Measurements from ENCODE around the gene UBE2I. TPM values are rescaled to one million over a fixed set of nuclear protein-coding genes. Genes with fewer than 3 reads are reported as not detected.

UBE2I gene
- total and polyA plus RNA-seq, 2 of the 4 experiments (the other 2 are of a cell fraction) = 30.8 to 140 TPM

- H3K4me3 ChIP-seq (ENCODE audit: insufficient read depth, low read depth, low read length) = peak overlapping the region; percentile 82
- intact Hi-C loops (cut with micrococcal nuclease) (no loop called here), in situ Hi-C loops (cut with MboI; ENCODE audit: low sequenced_read_pairs) (no loop called here), dilution Hi-C loops (cut with HindIII; ENCODE audit: low sequenced_read_pairs, unreplicated experiment) (no loop called here)
- 87% methylated on average over 16 of the region's 19 CpGs; no CpG with 5 or more reads in 1 of the 2 experiments for WGBS, 2 experiments (ENCODE audit: extremely low coverage in 2 of 2, insufficient read length in 1 of 2)
- 0 out of 2 replicates have a peak overlapping the region, but pooled peaks have one; percentile 57 for H3K56ac ChIP-seq (ENCODE audit: extremely low read depth, insufficient read depth, low read length)
- no peaks in the 10 kb centered on the region for H3K9me3 ChIP-seq (ENCODE audit: control insufficient read depth, insufficient read depth, low read length)
- no peaks in the 10 kb centered on the region for H3K27me3 ChIP-seq (ENCODE audit: control insufficient read depth, insufficient read depth, low read length)
- ChIA-PET CTCF (no interaction called here), POLR2A (ENCODE audit: unreplicated experiment) (no interaction called here)
- H3K9ac ChIP-seq (ENCODE audit: low read depth, low read length) = peak overlapping the region; percentile 93
- peak overlapping the region; percentile 99 for H2AFZ ChIP-seq (replicated peaks; ENCODE audit: low read length, poor library complexity)
- H4K20me1 ChIP-seq (ENCODE audit: insufficient read depth, low read length) = peaks cover 15% of the 10 kb centered on the region
- H3K9me1 ChIP-seq (ENCODE audit: insufficient read depth, low read length) = no peaks in the 10 kb centered on the region
- peak overlapping the region; percentile 91; the same call in 1 of the 2 replicates for H2AK5ac ChIP-seq (ENCODE audit: low read depth, low read length)
- H3K14ac ChIP-seq (replicated peaks; ENCODE audit: low read depth, low read length) = no peak overlapping the region
- no peak overlapping the region for H2BK20ac ChIP-seq (ENCODE audit: low read depth, low read length)
- H2BK5ac ChIP-seq (ENCODE audit: low read depth, low read length, poor library complexity, severe bottlenecking) = no peak overlapping the region
- no peak overlapping the region; the same call in 1 of the 2 replicates for H4K5ac ChIP-seq (ENCODE audit: low read depth, low read length)
- H2BK120ac ChIP-seq (ENCODE audit: low read depth, low read length) = no peak overlapping the region
- ATAC-seq (ENCODE audit: low read depth) (no peak), DNase-seq (no peak)
- H3K36me3 ChIP-seq (ENCODE audit: control insufficient read depth, insufficient read depth, low read length) = peaks cover 25% of the 10 kb centered on the region
- peak overlapping the region; percentile 56; the same call in 1 of the 2 replicates for H3K27ac ChIP-seq (ENCODE audit: insufficient read depth, low read length)
- H4K8ac ChIP-seq (ENCODE audit: low read depth in 2 of 2, low read length in 2 of 2) = peak overlapping the region; percentile 57 to 79; a peak in 3 of 4 replicates
- H3K4me2 ChIP-seq (ENCODE audit: low read depth, low read length) = peak overlapping the region; percentile 99
- H3K18ac ChIP-seq (ENCODE audit: low read depth, low read length) = no peak overlapping the region
- H3K4ac ChIP-seq (ENCODE audit: low read depth, low read length) = peak overlapping the region; percentile 80; the same call in 1 of the 2 replicates
- peak overlapping the region; percentile 82; the same call in 1 of the 2 replicates for H3K23ac ChIP-seq (ENCODE audit: low read depth, low read length)
- H2AK9ac ChIP-seq (replicated peaks; ENCODE audit: low read depth, low read length, poor library complexity) = peak overlapping the region; percentile 99
- BruUV-seq (replicated peaks) = no TSS peak
- no peak overlapping the region for H2BK15ac ChIP-seq (ENCODE audit: low read depth, low read length)
- no peak for TF ChIP-seq RFX5 (IDR thresholded peaks at IDR 0.05; ENCODE audit: low read depth, low read length)
- TF ChIP-seq RCOR1 (IDR thresholded peaks at IDR 0.05; ENCODE audit: insufficient replicate concordance, low read length) = no peak
- TF ChIP-seq MXI1 (IDR thresholded peaks at IDR 0.05; ENCODE audit: borderline replicate concordance, low read depth, low read length) = no peak
- no peak for TF ChIP-seq MAZ (IDR thresholded peaks at IDR 0.05; ENCODE audit: borderline replicate concordance, low read depth, low read length)
- TF ChIP-seq BHLHE40 (IDR thresholded peaks at IDR 0.05; ENCODE audit: low read depth, low read length) = no peak
- no peak for TF ChIP-seq NFE2L2 (IDR thresholded peaks at IDR 0.05; ENCODE audit: low read depth, low read length)
- no peak for TF ChIP-seq MAFK (IDR thresholded peaks at IDR 0.05; ENCODE audit: low read depth, low read length)
- no peak for TF ChIP-seq RAD21 (IDR thresholded peaks at IDR 0.05; ENCODE audit: low read length)
- TF ChIP-seq POLR2A (IDR thresholded peaks at IDR 0.05; ENCODE audit: low read depth, low read length) = no peak
- TF ChIP-seq USF2 (IDR thresholded peaks at IDR 0.05; ENCODE audit: low read depth, low read length) = no peak
- no peak for TF ChIP-seq FOS (IDR thresholded peaks at IDR 0.05; ENCODE audit: low read depth, low read length)
- TF ChIP-seq CHD1 (IDR thresholded peaks at IDR 0.05; ENCODE audit: low read depth, low read length) = no peak
- TF ChIP-seq CTCF (conservative IDR thresholded peaks at IDR 0.05; ENCODE audit: low read depth, low read length) = no peak
- no peak for TF ChIP-seq ELK1 (IDR thresholded peaks at IDR 0.05; ENCODE audit: borderline replicate concordance, low read depth, low read length)
- no peak for TF ChIP-seq CEBPB (IDR thresholded peaks at IDR 0.05; ENCODE audit: low read depth, low read length)
- TF ChIP-seq SMC3 (IDR thresholded peaks at IDR 0.05; ENCODE audit: low read depth, low read length) = no peak
- peaks cover 9% of the 10 kb centered on the region for H3K4me1 ChIP-seq (ENCODE audit: control insufficient read depth, insufficient read depth, low read length)
- no peak overlapping the region for H4K91ac ChIP-seq (ENCODE audit: insufficient read depth, low read depth, low read length)
- peaks cover 23 to 59% of the 10 kb centered on the region in 2 experiments for H3K79me1 ChIP-seq (ENCODE audit: low read depth in 1 of 2, low read length in 2 of 2)
Measured at GRCh38 chr16:1350691-1351090, 41.3 kb downstream of the UBE2I start.
